ENCODE data around the gene BLOC1S4. TPM values are rescaled to one million over a fixed set of nuclear protein-coding genes. Genes with fewer than 3 reads are reported as not detected.
A peak's percentile ranks its signal among the peaks of the same experiment; 100 is the strongest.

Gene BLOC1S4
- total RNA-seq, 2 donors from 2014 or later, result 8.4 to 17.4 TPM

DNA sequence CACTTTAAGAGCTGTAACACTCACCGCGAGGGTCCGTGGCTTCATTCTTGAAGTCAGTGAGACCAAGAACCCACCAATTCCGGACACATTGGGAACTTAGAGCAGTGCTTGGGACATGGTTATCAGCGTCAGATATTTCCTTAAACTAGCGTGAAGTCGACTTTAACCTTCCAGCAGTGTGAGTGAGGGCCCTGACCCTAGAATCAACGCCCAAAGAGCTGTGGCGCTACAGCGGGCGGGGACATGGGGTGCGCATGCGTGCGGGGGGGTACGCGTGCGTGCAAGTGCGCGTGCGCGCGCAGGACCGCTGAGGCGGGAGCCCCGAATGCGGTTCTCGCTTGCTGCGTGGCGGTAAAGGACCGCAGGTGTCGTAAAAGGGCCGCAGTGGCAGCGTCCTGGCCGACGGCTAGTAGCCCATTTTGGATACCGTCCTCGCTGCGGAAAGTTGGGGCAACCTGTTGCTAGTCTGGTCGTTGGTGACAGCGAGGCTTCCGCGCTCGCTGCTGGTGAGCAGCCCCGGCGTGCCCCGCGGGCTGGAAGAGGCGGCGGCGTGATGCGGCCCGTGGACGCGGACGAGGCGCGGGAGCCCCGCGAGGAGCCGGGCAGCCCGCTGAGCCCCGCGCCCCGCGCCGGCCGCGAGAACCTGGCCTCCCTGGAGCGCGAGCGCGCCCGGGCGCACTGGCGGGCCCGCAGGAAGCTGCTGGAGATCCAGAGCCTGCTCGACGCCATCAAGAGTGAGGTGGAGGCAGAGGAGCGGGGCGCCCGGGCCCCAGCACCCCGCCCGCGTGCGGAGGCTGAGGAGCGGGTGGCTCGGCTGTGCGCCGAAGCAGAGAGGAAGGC lies 42.1 kb upstream of the BLOC1S4 start:
- TF ChIP-seq, protein P1, sequence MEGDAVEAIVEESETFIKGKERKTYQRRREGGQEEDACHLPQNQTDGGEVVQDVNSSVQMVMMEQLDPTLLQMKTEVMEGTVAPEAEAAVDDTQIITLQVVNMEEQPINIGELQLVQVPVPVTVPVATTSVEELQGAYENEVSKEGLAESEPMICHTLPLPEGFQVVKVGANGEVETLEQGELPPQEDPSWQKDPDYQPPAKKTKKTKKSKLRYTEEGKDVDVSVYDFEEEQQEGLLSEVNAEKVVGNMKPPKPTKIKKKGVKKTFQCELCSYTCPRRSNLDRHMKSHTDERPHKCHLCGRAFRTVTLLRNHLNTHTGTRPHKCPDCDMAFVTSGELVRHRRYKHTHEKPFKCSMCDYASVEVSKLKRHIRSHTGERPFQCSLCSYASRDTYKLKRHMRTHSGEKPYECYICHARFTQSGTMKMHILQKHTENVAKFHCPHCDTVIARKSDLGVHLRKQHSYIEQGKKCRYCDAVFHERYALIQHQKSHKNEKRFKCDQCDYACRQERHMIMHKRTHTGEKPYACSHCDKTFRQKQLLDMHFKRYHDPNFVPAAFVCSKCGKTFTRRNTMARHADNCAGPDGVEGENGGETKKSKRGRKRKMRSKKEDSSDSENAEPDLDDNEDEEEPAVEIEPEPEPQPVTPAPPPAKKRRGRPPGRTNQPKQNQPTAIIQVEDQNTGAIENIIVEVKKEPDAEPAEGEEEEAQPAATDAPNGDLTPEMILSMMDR (IDR thresholded peaks at IDR 0.05), result no peak
- peak; percentile 91 for DNase-seq (ENCODE audit: low spot score)
- peaks cover 0 to 31% of the 10 kb centered on the region in 2 donors for H3K4me1 ChIP-seq
- no peaks in the 10 kb centered on the region for H3K27me3 ChIP-seq
- peak overlapping the region; percentile 64 to 79 for H3K4me3 ChIP-seq
- H3K27ac ChIP-seq, result peak overlapping the region; percentile 81 to 85
- H3K9me3 ChIP-seq, result no peaks in the 10 kb centered on the region
- H3K36me3 ChIP-seq, result no peaks in the 10 kb centered on the region

GRCh38 chr4:6674500-6675149 lies 41.3 kb upstream of the BLOC1S4 start:
- Histone ChIP-seq H3K9me3 (no peaks in the 10 kb centered on the region), H3K27me3 (no peaks in the 10 kb centered on the region), H3K4me3 (peak overlapping the region; percentile 64 to 79), H3K36me3 (no peaks in the 10 kb centered on the region), H3K4me1 (peaks cover 0 to 31% of the 10 kb centered on the region in 2 donors), H3K27ac (peak overlapping the region; percentile 81 to 85)
- TF ChIP-seq, protein P1 (IDR thresholded peaks at IDR 0.05), result peak in 1 of 2 donors; percentile 41
- DNase-seq (ENCODE audit: low spot score), result no peak

DNA sequence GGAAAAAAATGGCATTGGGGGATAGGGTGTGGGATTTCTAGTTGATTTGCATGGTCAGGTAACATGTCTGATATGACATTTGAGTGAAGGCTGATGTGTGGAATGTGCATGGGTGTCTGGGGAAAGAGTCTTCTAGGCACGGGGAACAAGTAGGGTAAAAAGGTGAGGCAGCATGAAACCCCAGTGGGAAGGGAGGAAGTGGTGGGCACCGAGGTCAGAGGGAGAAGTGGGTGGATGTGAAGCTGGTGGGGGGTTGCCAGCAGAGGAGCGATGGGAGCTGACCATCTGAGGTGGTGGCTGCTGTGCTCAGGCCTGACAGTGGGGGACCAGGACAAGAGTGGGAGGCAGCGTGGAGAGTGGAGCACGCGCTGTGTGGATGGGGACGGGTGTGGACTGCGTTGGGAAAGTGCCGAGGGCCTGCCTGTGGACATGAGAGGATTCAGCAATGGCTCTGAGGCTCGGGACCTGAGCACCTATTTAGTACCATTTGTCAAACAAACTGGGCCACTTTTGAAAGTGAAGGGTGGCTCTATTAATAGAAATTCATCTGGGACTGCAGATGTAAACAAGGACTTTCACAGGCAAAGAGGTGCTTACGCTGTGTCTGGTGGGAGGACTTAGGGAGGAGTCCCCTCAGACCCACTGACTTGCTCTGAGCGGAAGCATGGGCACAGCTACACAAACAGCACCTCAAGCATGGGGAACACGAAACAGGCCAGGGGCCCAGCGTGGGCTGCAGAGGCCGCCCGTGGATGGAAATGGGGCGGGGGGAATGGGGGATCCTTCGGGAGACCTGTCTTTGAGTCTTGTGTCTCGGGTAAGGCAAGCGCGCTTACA lies 39.0 kb upstream of the BLOC1S4 start:
- no peak overlapping the region for H3K27ac ChIP-seq

DNA sequence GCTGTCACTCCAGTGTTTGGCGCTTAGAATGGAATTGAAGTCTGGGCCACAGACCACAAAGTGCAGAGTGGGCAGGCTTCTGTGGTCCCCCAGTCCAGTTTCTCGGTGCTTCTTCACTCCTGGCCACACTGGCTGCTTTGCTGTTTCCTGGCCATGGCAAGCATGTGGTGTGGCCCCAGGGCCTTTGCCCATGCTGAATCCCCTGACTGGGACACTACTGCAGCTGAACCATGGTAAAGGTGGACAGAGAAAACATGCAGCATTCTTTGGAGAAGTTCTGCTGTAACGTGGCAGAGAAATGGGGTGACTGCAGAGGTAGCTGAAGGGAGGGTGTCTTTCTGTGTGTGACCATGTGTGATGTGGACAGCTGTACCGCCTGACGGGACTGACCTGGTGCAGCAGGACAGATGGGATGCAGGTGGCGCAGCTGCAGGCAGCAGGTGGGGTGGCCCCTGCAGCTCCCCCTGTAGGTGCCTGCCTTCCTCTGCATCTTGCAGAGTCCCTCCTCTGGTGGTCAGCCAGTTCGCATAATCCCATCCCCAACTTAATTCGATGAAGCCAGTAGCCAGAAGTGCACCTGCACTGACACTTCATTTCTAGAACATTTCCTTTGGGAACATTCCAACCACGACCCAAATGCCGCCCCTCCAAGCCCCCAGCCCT lies 35.5 kb upstream of the BLOC1S4 start:
- H3K9me3 ChIP-seq, result no peaks in the 10 kb centered on the region
- peaks cover 0 to 19% of the 10 kb centered on the region in 2 donors for H3K4me1 ChIP-seq
- H3K36me3 ChIP-seq, result no peaks in the 10 kb centered on the region
- DNase-seq (ENCODE audit: low spot score), result no peak
- no peak overlapping the region for H3K27ac ChIP-seq
- H3K27me3 ChIP-seq, result no peaks in the 10 kb centered on the region
- H3K4me3 ChIP-seq, result no peak overlapping the region
- TF ChIP-seq, protein P1 (IDR thresholded peaks at IDR 0.05), result no peak

More for the DNA sequence above, 39.0 kb upstream of the BLOC1S4 start:
- TF ChIP-seq, protein P1 (IDR thresholded peaks at IDR 0.05), result no peak
- Histone ChIP-seq H3K9me3 (no peaks in the 10 kb centered on the region), H3K36me3 (no peaks in the 10 kb centered on the region), H3K4me1 (peaks cover 0 to 31% of the 10 kb centered on the region in 2 donors), H3K27me3 (no peaks in the 10 kb centered on the region), H3K4me3 (no peak overlapping the region)
- no peak for DNase-seq (ENCODE audit: low spot score)

GRCh38 chr4:6681191-6681590 lies 34.8 kb upstream of the BLOC1S4 start:
- no peak overlapping the region for H3K27ac ChIP-seq
- H3K36me3 ChIP-seq, result no peaks in the 10 kb centered on the region
- H3K4me1 ChIP-seq, result peaks cover 0 to 12% of the 10 kb centered on the region in 2 donors
- no peaks in the 10 kb centered on the region for H3K9me3 ChIP-seq
- no peaks in the 10 kb centered on the region for H3K27me3 ChIP-seq
- no peak overlapping the region for H3K4me3 ChIP-seq
- DNase-seq (ENCODE audit: low spot score), result no peak
- TF ChIP-seq, protein P1 (IDR thresholded peaks at IDR 0.05), result no peak
